HG03045 (cell line): ENCODE measurements around the gene PTPRG.

Experiments used
- ATAC-seq: cut with Tn5 transposase; IDR thresholded peaks from one replicate; pipeline ENCODE4 v1.9.1; 2021; ENCODE audit warnings: mild to moderate bottlenecking, moderate library complexity; ENCODE audit not compliant: unreplicated experiment

Gene PTPRG

GRCh38 chr3:61789861-61790260 is 228.5 kb downstream of the PTPRG start:
- ATAC-seq: no peak

- no peak for ATAC-seq
Observed at GRCh38 chr3:61790411-61790810, 229.0 kb downstream of the PTPRG start.

GRCh38 chr3:61793056-61793455 is 231.7 kb downstream of the PTPRG start:
- no peak for ATAC-seq

- no peak for ATAC-seq
Observed at GRCh38 chr3:61793521-61793920, 232.2 kb downstream of the PTPRG start.

- no peak for ATAC-seq
Observed at GRCh38 chr3:61794341-61794740, 233.0 kb downstream of the PTPRG start.

- no peak for ATAC-seq
Observed at GRCh38 chr3:61794961-61795360, 233.6 kb downstream of the PTPRG start.

GRCh38 chr3:61796088-61796680 is 234.8 kb downstream of the PTPRG start:
- ATAC-seq: no peak

- ATAC-seq: no peak
Observed at GRCh38 chr3:61796911-61797310, 235.5 kb downstream of the PTPRG start.

- ATAC-seq: no peak
Observed at GRCh38 chr3:61802772-61803171, 241.4 kb downstream of the PTPRG start.

GRCh38 chr3:61803983-61804382 is 242.6 kb downstream of the PTPRG start:
- ATAC-seq: no peak

- no peak for ATAC-seq
Observed at GRCh38 chr3:61804782-61805181, 243.4 kb downstream of the PTPRG start.

- ATAC-seq: no peak
Observed at GRCh38 chr3:61805510-61806080, 244.2 kb downstream of the PTPRG start.

GRCh38 chr3:61806810-61807209 is 245.4 kb downstream of the PTPRG start:
- no peak for ATAC-seq

- ATAC-seq: no peak
Observed at GRCh38 chr3:61807865-61808276, 246.5 kb downstream of the PTPRG start.

GRCh38 chr3:61808526-61808925 is 247.2 kb downstream of the PTPRG start:
- ATAC-seq: no peak

GRCh38 chr3:61808999-61809398 is 247.6 kb downstream of the PTPRG start:
- no peak for ATAC-seq

GRCh38 chr3:61809879-61810278 is 248.5 kb downstream of the PTPRG start:
- no peak for ATAC-seq

GRCh38 chr3:61810953-61811497 is 249.7 kb downstream of the PTPRG start:
- ATAC-seq: no peak

GRCh38 chr3:61811652-61812051 is 250.3 kb downstream of the PTPRG start:
- no peak for ATAC-seq

GRCh38 chr3:61812085-61812484 is 250.7 kb downstream of the PTPRG start:
- ATAC-seq: no peak

- no peak for ATAC-seq
Observed at GRCh38 chr3:61812517-61812916, 251.1 kb downstream of the PTPRG start.

GRCh38 chr3:61813636-61814035 is 252.3 kb downstream of the PTPRG start:
- no peak for ATAC-seq

GRCh38 chr3:61814674-61815073 is 253.3 kb downstream of the PTPRG start:
- no peak for ATAC-seq
